Thyroid gland (tissue), 4 donors: ENCODE results near the gene MPG.

Experiments
- CTCF ChIP-seq, 6 experiments: fragments of 200-600 bp in 3 of 6; fragments of 450-650 bp in 3 of 6; sonication (generic) in 3 of 6; IDR thresholded peaks; one replicate each; pipeline ENCODE4 v1.5.1; 2016 to 2019; ENCODE audit warnings: antibody characterized with exemption in 6 of 6, mild to moderate bottlenecking in 2 of 6, inconsistent platforms in 1 of 6, moderate library complexity in 1 of 6
- POLR2A ChIP-seq, 2 donors: fragments of 450-650 bp; IDR thresholded peaks; one replicate each; pipeline ENCODE4 v1.6.1; 2017; ENCODE audit warnings: antibody characterized with exemption in 2 of 2, mild to moderate bottlenecking in 2 of 2, moderate library complexity in 1 of 2

- TF ChIP-seq POLR2A (IDR thresholded peaks at IDR 0.05) (no peak), CTCF (IDR thresholded peaks at IDR 0.05) (no peak)
These were observed 43.4 kb upstream of the MPG start for GRCh38 chr16:34648-34987.
